ENCODE results near the gene TOB2.

DNA sequence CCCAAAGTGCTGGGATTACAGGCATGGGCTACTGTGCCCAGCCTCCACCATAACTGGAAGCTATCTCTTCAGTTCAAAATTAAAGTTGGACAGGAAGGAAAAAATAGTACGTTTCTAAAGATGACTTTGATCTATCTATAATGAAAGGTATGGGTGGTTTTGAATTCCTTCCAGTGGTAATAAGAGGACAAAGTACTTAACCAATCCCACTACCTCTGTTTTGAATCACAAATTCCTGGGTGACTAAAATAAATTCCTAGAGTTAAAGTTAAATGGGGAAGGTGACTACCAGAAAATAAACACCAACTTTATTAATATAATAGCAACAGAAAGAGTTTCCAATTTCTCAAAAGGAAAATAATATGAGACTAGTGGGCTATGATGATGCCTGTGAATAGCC lies 12.8 kb upstream of the TOB2 start:
- TF ChIP-seq, protein P1, sequence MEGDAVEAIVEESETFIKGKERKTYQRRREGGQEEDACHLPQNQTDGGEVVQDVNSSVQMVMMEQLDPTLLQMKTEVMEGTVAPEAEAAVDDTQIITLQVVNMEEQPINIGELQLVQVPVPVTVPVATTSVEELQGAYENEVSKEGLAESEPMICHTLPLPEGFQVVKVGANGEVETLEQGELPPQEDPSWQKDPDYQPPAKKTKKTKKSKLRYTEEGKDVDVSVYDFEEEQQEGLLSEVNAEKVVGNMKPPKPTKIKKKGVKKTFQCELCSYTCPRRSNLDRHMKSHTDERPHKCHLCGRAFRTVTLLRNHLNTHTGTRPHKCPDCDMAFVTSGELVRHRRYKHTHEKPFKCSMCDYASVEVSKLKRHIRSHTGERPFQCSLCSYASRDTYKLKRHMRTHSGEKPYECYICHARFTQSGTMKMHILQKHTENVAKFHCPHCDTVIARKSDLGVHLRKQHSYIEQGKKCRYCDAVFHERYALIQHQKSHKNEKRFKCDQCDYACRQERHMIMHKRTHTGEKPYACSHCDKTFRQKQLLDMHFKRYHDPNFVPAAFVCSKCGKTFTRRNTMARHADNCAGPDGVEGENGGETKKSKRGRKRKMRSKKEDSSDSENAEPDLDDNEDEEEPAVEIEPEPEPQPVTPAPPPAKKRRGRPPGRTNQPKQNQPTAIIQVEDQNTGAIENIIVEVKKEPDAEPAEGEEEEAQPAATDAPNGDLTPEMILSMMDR (IDR thresholded peaks at IDR 0.05), result no peak
- TF ChIP-seq POLR2A (IDR thresholded peaks at IDR 0.05), result no peak
